Prostate gland (tissue), 2 donors: ENCODE data around the gene BAIAP2.

Experiments used
- CTCF ChIP-seq, 4 experiments: fragments of 200-600 bp in 2 of 4; fragments of 450-650 bp in 2 of 4; sonication (generic) in 2 of 4; IDR thresholded peaks; 1 replicate in 3 of 4; 2 replicates in 1 of 4; pipeline ENCODE4 v1.5.1; 2016 to 2019; ENCODE audit warnings: antibody characterized with exemption in 4 of 4, mild to moderate bottlenecking in 2 of 4, moderate library complexity in 2 of 4
- POLR2A ChIP-seq: fragments of 450-650 bp; IDR thresholded peaks from one replicate; pipeline ENCODE4 v1.6.1; 2016; ENCODE audit warnings: antibody characterized with exemption, mild to moderate bottlenecking
- POLR2AphosphoS5 ChIP-seq: sonication (generic); formaldehyde crosslinking; IDR thresholded peaks from one replicate; pipeline ENCODE4 v1.6.1; 2017; ENCODE audit warnings: antibody characterized with exemption

GRCh38 chr17:81044764-81045589, 10.0 kb downstream of the BAIAP2 start:
- TF ChIP-seq CTCF (IDR thresholded peaks at IDR 0.05): peak in 1 of 4 experiments; percentile 10
- TF ChIP-seq POLR2AphosphoS5: peak; percentile 84
- TF ChIP-seq POLR2A: no peak
